ENCODE results near the gene DDX55. TPM values are rescaled to one million over a fixed set of nuclear protein-coding genes. Genes with fewer than 3 reads are reported as not detected.

DDX55 gene
- polyA plus RNA-seq, 1 donor (not counting 4 experiments of a cell fraction or from before 2014, with no cell fraction given) = 25.7 TPM

GRCh38 chr12:123633379-123634141 lies 31.7 kb downstream of the DDX55 start, which contains the start of the genes EIF2B1 and GTF2H3:
TSS of gene EIF2B1 (minus strand) at chr12:123633686. CDS start at chr12:123633557, 129 bp downstream.
TSS of gene GTF2H3 (plus strand) at chr12:123633829. CDS start at chr12:123633860, 31 bp downstream.
- no peak for TF ChIP-seq EZH2 (IDR thresholded peaks at IDR 0.05; ENCODE audit: low read length)
- TF ChIP-seq, protein P1, sequence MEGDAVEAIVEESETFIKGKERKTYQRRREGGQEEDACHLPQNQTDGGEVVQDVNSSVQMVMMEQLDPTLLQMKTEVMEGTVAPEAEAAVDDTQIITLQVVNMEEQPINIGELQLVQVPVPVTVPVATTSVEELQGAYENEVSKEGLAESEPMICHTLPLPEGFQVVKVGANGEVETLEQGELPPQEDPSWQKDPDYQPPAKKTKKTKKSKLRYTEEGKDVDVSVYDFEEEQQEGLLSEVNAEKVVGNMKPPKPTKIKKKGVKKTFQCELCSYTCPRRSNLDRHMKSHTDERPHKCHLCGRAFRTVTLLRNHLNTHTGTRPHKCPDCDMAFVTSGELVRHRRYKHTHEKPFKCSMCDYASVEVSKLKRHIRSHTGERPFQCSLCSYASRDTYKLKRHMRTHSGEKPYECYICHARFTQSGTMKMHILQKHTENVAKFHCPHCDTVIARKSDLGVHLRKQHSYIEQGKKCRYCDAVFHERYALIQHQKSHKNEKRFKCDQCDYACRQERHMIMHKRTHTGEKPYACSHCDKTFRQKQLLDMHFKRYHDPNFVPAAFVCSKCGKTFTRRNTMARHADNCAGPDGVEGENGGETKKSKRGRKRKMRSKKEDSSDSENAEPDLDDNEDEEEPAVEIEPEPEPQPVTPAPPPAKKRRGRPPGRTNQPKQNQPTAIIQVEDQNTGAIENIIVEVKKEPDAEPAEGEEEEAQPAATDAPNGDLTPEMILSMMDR (optimal IDR thresholded peaks at IDR 0.05 in 1 of 3, IDR thresholded peaks at IDR 0.05 in 1 of 3, conservative IDR thresholded peaks at IDR 0.05 in 1 of 3; ENCODE audit: extremely low read depth in 1 of 3, insufficient read depth in 2 of 3, low read length in 3 of 3) = no peak
- no peaks in the 10 kb centered on the region for H3K9me3 ChIP-seq (ENCODE audit: control insufficient read depth, low read depth, low read length)
- no peak for FAIRE-seq

GRCh38 chr12:123634142-123634561 lies 32.3 kb downstream of the DDX55 start:
- H3K27ac ChIP-seq (ENCODE audit: control insufficient read depth, insufficient read depth, low read length) = peak overlapping the region; percentile 98
- dilution Hi-C loops (cut with MboI; ENCODE audit: extremely low pct_ligation_motif_present, low sequenced_read_pairs) = no loop called here
- H3K9me1 ChIP-seq (ENCODE audit: control insufficient read depth, extremely low read depth, insufficient read depth, low read length) = no peaks in the 10 kb centered on the region
- no peak for DNase-seq (ENCODE audit: low read depth, low spot score)
- peaks cover 9% of the 10 kb centered on the region for H3K4me1 ChIP-seq (ENCODE audit: control insufficient read depth, extremely low read depth, insufficient read depth, low read length)
- H3K4me2 ChIP-seq (ENCODE audit: control insufficient read depth, extremely low read depth, insufficient read depth, low read depth, low read length) = peak overlapping the region; percentile 95
- no peaks in the 10 kb centered on the region for H4K20me1 ChIP-seq (ENCODE audit: control insufficient read depth, extremely low read depth, insufficient read depth, low read length)
- H3K4me3 ChIP-seq (ENCODE audit: control insufficient read depth in 2 of 3, extremely low read depth in 1 of 3, insufficient read depth in 2 of 3, low read depth in 1 of 3, low read length in 3 of 3) = peak overlapping the region; percentile 84 to 100 (median 100)
- peak overlapping the region; percentile 99 for H3K9ac ChIP-seq (ENCODE audit: control insufficient read depth, extremely low read depth, insufficient read depth, low read length)
- H3K9me3 ChIP-seq (ENCODE audit: control insufficient read depth, low read depth, low read length) = no peaks in the 10 kb centered on the region
- H3K27me3 ChIP-seq (ENCODE audit: control insufficient read depth, extremely low read depth, insufficient read depth, low read length) = no peaks in the 10 kb centered on the region
- TF ChIP-seq, protein P1 (optimal IDR thresholded peaks at IDR 0.05 in 1 of 3, IDR thresholded peaks at IDR 0.05 in 1 of 3, conservative IDR thresholded peaks at IDR 0.05 in 1 of 3; ENCODE audit: extremely low read depth in 1 of 3, insufficient read depth in 2 of 3, low read length in 3 of 3) = no peak
- no peak for TF ChIP-seq EZH2 (IDR thresholded peaks at IDR 0.05; ENCODE audit: low read length)
- H3K79me2 ChIP-seq (ENCODE audit: control insufficient read depth, insufficient read depth, low read length) = peaks cover 47% of the 10 kb centered on the region
- FAIRE-seq = no peak
- peak overlapping the region; percentile 90 for H2AFZ ChIP-seq (ENCODE audit: control insufficient read depth, low read length)
- peaks cover 10 to 12% of the 10 kb centered on the region in 2 experiments for H3K36me3 ChIP-seq (ENCODE audit: control insufficient read depth in 2 of 2, extremely low read depth in 1 of 2, insufficient read depth in 2 of 2, low read length in 2 of 2)

More at GRCh38 chr12:123633379-123634141, 31.7 kb downstream of the DDX55 start, which contains the start of the genes EIF2B1 and GTF2H3:
- H3K4me2 ChIP-seq (ENCODE audit: control insufficient read depth, extremely low read depth, insufficient read depth, low read depth, low read length) = peak within 1 kb of the TSS; percentile 95
- DNase-seq (ENCODE audit: low read depth, low spot score) = peak; percentile 66
- dilution Hi-C loops (cut with MboI; ENCODE audit: extremely low pct_ligation_motif_present, low sequenced_read_pairs) = no loop called here
- no peaks in the 10 kb centered on the region for H3K9me1 ChIP-seq (ENCODE audit: control insufficient read depth, extremely low read depth, insufficient read depth, low read length)
- H3K79me2 ChIP-seq (ENCODE audit: control insufficient read depth, insufficient read depth, low read length) = peaks cover 46% of the 10 kb centered on the region
- H3K4me3 ChIP-seq (ENCODE audit: control insufficient read depth in 2 of 3, extremely low read depth in 1 of 3, insufficient read depth in 2 of 3, low read depth in 1 of 3, low read length in 3 of 3) = peak within 1 kb of the TSS; percentile 84 to 100 (median 100)
- H4K20me1 ChIP-seq (ENCODE audit: control insufficient read depth, extremely low read depth, insufficient read depth, low read length) = no peaks in the 10 kb centered on the region
- peaks cover 9% of the 10 kb centered on the region for H3K4me1 ChIP-seq (ENCODE audit: control insufficient read depth, extremely low read depth, insufficient read depth, low read length)
- H3K27me3 ChIP-seq (ENCODE audit: control insufficient read depth, extremely low read depth, insufficient read depth, low read length) = no peaks in the 10 kb centered on the region
- peaks cover 14 to 17% of the 10 kb centered on the region in 2 experiments for H3K36me3 ChIP-seq (ENCODE audit: control insufficient read depth in 2 of 2, extremely low read depth in 1 of 2, insufficient read depth in 2 of 2, low read length in 2 of 2)
- H2AFZ ChIP-seq (ENCODE audit: control insufficient read depth, low read length) = peak within 1 kb of the TSS; percentile 90
- H3K27ac ChIP-seq (ENCODE audit: control insufficient read depth, insufficient read depth, low read length) = peak within 1 kb of the TSS; percentile 98
- peak within 1 kb of the TSS; percentile 99 for H3K9ac ChIP-seq (ENCODE audit: control insufficient read depth, extremely low read depth, insufficient read depth, low read length)
